NCI-H146 treated with DMSO at 0.1 percent for 48 hours (cell line): Measurements from ENCODE around the gene KCTD11.
A peak's percentile ranks its signal among the peaks of the same experiment; 100 is the strongest.

ENCODE experiments used
- DNase-seq: peaks from one replicate; lab custom pipeline; 2025; ENCODE audit not compliant: unreplicated experiment; lab: John Stamatoyannopoulos, UW

Gene KCTD11

DNA sequence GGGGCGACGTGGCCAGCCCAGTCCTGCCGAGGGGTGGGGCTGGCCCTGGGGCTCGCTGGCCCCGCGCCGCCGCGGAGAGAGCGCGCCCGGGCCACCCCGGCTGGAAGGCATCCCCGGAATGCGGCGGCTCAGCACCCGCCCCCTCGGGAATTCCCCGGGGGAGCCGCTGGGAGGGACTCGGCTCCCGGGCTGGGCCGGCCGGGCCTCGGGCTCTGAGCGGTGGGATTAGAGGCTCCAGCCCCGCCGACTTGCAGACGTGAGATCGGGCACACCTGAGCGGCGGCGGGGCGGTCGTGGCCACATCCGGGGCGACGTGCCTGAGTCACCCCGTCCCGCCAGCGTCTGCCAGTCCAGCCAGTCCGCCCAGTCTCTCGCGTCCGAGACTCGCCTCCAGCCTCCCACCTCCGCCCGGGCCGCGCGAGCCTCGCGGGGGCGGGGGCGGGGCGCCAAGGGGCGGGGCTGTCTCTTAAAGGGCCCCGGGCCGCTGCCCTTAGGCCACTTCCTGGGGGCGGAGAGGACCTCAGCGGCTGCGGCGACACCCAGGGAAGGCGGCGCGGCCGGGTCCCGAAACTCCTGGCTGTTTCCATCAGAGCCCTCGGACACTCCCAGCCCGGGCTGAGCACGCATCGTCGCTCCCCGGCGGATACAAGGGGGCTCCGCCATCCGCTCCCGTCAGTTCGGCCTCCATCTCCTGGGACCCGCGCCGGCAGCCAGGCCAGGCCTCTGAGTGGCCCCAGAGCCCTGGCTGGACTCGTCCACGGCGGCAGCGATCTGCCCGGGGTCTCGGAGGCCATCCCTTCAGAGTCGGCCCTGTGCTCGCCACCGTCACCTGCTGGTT, at the start of gene KCTD11:
TSS of gene KCTD11 (plus strand) at position 498 of the 838 bp plus-strand sequence.
- DNase-seq: peak; percentile 13

DNA sequence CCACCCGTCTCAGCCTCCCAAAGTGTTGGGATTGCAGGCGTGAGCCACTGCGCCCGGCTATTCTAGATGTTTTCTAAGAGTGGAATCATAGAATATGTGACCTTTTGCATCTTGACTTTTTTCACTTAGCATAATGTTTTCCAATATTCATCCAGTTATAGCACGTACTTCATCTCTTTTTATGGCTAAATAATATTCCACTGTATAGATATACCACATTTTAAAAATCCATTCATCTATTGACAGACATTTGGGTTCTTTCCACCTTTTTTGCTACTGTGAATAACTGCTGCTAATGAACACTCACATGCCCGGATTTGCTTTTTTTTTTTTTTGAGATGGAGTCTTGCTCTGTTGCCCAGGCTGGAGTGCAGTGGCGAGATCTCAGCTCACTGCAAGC, 47.8 kb upstream of the KCTD11 start:
- DNase-seq: no peak

DNA sequence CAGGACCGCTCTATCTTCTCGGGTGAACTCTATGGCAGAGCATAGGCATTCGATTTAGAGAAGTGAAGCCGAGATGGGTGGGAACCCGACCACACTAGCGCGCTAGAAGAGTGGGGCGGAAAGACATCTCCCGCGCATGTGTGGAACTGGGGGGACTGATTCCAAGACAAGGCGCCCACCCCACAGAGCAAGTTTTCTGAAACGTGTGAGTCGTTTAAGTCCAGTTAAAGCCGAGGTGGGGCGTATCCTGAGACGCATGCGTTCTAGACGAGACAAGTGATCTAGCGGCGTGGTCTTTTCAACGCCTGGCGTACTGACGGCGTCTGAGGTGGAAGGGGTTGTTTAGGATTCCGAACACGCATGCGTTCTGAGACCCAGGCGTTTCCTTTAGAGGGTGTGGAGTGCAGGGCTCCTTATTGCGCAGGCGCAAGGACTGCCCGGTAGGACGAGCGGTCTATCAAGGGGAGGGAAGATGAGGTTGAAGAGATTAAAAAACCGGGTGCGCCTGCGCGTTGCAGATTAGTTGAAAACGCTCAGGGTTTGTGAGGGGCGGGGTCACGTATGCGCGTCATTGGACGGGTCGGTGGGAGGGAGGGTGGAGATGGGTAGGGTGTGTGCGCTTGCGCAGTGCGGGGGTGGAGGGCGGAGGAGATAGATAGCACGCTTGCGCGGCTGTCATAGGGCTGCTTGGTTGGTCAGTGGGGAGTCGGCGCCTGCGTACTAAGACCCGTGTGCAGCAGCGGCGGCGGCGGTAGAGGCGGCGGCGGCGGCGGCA, 44.9 kb upstream of the KCTD11 start, which contains the start of gene EIF5A:
TSS of gene EIF5A (plus strand) at position 718 of the 775 bp plus-strand sequence. CDS start 2,008 bp downstream, outside the sequence.
- DNase-seq: peak; percentile 99

DNA sequence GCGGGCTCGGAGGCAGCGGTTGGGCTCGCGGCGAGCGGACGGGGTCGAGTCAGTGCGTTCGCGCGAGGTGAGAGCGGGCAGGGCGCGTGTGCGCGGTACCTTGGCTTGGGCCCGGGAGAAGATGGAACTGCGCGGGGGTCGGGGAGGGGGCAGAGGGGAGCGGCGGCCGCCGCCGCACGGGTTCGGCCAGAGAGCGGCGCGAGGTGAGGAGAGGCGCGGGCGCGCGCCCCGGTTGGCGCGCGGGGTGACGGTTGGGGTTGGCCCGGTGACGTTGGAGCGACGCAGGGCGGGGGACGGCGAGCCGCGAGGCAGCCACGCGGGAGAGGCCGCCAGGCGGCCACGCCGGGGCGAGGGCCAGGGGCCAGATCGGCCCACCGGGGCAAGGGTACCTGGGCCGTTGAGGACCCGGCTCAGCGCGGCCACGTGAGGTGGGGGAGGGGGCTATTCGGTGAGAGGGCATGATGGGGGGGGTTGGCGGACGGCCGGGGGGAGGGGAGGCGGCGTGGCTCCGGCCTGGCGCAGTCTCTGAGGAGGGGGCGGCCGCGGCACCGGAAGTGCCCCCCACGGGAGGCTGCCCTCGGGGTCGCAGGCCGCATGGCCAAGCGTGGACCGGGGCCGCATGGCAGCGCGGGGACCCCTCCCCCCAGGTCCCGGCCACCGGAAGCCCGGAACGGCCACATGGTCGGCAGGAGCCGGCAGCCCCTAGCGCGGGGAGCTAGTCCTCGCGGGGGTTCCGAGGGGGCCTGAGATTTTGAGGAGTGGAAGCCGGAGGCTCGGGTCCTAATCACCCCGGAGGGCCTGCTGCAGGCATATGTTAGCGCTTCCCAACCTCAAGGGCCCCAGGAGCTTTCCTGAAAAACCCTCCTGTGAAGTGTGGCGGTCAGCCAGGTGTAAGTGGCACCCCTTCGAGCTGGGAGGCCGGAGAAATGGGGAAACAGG, 44.0 kb upstream of the KCTD11 start:
- DNase-seq: no peak

DNA sequence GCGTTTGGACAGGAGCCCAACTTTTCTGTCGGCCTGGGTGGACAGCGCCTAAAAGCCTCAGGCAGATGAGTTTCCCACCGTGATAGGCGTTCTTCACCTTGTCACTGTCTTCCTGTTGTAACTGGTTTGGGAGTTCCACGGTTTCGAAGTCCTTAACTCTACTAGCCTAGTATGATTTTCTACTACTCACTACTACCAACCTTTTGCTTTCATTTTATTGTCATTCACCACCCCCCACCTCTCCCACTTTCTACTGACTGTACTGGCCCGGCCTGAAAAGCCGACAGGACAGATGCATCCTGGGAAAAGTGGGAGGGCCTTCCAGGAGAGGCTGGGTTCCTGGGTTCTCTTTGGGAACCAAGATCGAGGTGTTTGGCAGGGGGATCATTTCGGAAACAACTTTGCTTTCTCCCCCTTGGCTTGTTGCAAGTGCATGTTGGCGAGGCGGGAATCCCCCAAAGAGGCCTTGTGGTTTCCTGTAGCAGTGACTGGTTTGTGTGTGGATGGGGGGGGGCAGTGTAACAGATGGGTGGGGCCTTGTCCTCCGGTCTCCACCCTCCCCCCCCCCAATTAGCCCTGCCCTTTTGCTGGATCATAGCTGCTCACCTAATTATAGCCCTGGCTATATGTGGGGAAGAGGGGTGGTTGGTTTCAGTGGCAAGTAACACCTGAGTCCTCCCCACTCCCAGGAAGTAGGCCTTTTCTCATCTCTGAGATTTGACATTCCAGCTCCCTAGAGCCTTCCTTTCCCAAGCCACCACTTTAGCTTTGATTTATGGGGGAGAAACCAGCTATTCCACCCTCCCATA, 43.1 kb upstream of the KCTD11 start:
- peak; percentile 24 for DNase-seq

DNA sequence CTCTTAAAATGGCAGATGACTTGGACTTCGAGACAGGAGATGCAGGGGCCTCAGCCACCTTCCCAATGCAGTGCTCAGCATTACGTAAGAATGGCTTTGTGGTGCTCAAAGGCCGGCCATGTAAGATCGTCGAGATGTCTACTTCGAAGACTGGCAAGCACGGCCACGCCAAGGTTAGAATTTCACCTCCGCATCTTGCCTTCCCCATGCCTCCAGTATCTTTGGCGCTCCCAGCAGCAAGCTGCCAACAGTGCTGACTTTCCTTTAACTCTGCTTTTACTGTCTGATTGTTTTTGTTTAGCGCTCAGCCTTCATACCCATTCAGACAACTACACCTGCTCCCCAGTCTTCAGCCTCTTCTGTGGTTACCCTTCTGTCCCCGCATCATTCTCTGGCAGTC, 42.3 kb upstream of the KCTD11 start:
- no peak for DNase-seq

DNA sequence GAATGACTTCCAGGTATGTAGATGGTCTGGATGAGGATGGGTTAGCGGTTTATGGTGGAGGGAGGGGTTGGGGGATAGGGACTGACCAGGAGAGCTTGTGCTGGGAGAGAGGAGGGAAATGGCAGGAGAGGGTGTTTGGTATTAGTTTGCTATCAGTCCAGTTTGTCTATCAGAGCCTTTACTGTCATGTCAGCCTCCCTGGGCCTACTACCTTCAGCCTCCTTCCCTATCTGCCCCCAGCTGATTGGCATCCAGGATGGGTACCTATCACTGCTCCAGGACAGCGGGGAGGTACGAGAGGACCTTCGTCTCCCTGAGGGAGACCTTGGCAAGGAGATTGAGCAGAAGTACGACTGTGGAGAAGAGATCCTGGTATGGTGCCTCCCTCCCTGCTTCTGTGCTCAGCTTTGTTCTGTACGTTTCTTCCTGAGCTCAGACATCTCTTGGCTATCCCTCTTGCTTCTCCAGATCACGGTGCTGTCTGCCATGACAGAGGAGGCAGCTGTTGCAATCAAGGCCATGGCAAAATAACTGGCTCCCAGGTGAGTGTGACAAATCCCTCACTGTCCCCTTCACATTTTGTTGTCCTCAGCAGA, 40.8 kb upstream of the KCTD11 start:
- DNase-seq: no peak

DNA sequence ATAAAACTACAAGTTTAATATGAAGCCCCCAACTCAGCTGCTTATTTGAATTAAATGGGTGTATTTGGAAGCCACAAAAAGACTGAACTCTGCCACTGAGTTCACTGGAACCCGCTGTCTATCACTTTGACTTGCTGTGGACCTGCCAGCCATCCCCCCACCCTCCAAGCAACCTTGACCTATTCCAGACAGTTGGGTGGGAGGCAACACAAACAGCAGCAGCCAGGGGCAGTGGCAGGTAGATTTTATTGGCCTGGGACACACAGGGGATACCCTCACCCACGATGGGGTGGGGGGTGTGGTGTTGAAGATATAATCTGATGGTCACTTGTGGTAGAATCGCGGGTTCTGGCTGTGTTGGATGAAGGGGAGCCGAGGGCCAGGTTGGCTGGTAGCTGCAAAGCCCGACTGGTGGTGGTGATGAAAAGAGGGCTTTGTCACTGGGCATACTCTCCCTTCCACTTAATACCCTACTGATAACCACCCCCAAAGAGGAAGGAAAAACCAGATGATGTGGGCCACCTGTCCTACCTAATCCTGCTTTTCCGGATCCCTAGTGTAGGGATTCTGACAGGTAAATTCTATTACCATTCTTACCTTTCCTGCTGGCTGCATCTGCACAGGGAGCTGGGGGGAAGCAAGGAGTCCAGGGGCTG, 39.4 kb upstream of the KCTD11 start:
- no peak for DNase-seq

DNA sequence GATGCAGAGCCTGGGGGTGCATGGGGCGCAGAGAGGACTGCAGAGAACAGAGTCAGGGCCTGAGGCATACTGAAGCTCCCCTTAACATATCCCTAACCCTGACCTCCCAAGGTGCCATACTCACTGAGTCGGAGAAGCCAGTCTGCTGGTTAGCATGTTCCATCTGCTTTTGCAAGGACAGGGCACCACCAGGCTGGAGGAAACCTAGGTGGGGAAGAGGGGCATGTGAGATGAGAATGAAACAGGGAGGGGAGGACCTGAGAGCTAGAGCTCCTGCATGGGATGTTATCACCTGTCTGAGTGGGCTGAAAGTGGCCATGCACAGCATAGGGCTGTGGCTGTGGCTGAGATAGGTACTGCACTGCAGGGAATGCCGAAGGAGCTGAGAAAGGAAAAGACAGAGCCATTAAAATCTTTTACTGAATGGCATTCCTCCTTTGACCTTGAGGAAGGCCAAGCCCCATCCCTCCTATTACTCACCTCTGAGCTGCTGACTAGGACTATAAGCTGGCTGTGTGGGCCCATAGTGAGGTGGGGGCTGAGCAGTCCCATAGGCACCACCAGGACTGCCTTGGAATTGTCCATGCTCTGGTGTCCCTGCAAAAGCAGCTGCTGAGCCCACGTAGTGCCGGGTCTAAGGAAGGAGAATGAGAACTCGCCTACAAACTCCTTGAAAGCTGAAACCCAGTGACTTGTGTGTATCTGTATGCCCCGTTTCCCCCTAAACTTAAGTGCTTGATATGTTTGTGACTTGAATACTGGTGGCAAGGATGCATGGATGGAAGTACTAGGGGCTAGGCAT, 38.7 kb upstream of the KCTD11 start:
- no peak for DNase-seq

DNA sequence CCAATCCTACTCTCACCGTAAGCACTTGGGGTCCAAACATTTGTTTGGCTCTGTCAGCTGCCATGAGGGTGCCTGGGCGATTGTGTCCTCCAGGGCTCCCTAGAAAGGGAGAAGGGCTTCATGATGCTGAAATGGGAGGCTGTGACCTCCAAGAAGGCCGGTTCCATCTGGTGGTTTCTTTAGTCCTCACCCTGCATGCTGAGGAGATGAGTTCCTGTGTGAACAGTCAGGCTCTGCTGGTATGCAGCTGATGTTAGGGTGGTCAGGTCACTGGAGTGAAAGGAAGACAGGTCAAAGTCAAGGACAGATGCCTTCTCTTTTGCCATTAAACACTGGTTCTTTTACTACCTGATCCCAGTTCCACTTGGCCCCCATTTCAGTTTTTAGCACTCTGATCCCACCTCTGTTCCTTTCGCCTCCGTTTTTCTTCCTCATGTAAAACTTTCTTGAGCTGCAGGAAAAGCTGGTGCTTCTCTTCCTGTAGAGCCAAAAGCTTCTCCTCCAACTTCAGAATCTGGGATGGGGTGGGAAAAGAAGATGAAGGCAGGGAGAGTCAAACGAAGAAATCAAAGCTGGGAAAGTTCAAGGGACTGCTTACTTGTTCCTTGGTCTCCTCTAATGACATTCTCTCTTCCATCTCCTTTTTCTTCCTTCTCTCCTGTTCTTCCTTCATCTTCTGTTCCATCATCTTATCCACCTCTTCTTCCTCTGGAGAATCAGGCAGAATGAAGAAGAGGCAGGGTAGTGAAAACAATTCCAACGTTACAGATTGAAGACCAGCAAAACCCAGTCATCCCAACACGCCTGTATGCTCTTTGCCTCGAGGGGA, 37.9 kb upstream of the KCTD11 start:
- no peak for DNase-seq

DNA sequence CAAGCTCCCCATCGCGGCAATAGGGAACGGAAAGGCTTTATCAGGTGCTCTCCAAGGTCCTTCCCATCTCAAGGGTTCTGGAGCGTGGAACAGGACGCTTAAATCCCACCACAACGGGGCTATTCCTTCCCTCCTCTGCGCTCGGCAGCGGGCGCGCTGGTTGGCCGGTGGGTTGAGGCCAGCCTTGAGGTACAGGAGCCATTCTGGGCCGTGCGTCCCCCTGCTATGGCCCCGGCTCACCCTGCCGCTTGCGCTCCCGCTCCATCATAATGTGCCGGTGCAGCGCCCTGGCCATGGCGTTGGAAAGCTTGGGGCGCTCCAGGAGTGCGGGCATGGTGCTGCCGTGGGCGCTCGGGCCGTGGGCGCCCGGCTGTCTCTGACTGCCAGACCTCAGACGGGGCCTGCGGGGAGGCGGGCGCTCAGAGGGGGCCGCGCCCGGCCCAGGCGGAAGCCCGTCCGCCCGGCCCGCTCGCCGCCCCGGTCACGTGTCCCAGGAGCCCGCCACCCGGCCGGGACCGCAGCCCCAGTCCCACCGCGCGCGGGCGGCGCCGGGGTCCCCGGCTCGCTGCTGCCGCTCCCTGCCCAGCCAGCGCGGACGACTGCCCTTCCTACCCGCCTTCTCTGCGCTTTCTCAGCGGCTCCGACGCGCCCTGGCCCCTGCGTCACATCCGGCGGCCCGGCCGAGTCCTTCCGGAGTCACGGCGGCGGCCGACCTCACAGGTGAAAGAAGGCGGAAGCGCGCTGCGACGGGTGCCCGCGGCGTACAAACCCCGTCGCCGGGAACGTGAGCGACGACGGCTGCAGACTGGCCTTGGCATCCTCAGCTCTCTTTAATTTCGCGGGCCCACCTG, 37.0 kb upstream of the KCTD11 start, which contains the start of gene GPS2:
TSS of gene GPS2 (minus strand) at position 642 of the 851 bp plus-strand sequence. CDS start at position 334, 308 bp downstream.
- DNase-seq: peak; percentile 65

DNA sequence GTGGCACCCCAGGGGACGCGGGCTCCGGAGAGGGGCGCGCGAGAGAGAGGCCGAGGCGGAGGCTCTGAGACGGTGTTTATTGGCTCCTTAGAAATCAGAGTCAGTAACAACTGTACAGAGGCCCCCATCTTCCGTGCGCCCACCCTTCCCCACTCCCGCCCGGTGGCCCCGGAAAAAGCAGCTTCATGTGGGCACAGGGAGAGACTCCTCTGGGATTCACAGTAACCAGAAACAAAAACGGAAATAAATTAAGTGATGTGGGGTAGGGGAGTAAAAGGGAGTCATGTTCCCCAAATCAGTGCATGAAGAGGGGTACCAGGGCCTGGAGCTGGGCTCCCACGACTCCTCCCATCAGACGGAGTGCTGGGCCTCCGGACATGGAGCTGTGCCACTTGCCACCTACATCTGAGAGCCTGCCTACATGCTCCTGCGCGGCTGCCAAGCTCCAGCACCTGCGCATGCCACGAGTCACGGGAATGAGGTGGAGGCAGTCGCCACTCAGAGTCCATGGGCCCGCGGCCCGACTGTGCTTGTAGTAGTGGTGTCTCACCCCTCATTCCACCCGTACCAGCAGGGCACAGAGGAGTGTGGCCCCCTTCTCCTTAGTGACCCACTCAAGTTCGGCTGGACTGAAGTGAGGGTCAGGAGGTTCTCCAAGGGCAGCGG, 36.3 kb upstream of the KCTD11 start:
- DNase-seq: no peak

DNA sequence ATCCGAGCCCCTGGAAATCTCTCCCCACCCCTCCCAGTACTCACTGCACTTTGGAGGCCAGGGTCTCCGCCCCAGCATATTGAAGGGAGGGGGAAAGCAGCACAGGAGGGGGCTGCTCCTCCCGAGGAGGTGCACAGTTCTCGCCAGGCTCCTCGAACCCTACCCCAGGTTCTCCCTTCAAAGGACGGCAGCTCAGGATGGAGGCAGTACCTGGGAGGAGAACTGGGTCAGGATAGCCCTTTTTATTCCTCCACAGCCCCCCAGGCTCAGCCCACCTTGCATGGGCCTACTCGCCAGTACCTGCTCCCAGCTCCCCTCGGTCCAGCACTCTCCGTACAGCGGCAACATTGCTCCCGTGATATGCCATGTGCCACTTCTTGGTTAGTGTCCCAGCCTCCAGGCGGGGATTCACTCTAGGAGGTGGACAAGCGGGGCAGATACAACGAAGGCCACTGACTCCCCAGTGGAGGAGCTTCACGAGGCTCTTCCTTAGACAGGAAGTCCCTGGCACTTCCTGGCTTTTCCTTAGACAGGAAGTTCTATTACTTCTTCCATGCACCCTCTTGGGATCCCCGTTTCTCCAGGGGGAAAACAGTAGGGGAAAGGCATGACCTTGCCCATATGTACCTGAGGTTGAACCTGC, 34.7 kb upstream of the KCTD11 start:
- no peak for DNase-seq

DNA sequence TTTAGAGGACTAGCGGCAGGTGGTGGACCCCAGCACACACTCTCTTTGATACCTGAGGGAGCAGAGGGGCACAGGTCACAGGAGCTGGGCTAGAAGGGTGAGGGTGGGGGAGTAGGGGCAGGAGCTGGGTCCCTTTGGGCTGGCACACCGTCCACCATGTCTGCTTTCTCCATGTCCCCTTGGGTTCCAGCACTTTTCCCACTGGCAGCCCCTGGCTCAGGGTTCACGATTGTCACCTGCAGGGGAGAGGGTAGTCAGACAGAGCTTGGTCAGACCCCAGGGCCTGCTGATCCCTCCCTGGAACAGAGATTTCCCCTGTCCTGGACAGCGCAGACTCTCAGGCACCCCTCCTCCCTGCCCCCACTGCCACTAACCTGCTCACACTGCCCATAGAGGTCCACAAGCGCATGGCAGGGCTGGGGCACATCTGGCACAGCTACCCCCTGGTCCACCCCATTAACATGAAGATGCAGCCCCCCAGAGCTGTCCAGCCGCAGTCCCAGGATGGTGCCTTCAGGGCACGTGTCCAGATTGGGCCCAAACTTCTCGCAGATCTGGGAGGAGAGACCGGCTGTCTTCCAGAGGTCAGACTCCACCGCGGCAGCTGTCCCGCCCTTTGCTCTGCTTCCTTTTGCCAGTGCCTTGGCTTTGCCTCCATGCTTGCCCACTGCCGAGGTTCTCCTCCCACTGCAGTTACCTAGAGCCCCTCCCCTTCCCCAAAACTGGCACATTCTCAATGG, 33.7 kb upstream of the KCTD11 start:
- DNase-seq: no peak

DNA sequence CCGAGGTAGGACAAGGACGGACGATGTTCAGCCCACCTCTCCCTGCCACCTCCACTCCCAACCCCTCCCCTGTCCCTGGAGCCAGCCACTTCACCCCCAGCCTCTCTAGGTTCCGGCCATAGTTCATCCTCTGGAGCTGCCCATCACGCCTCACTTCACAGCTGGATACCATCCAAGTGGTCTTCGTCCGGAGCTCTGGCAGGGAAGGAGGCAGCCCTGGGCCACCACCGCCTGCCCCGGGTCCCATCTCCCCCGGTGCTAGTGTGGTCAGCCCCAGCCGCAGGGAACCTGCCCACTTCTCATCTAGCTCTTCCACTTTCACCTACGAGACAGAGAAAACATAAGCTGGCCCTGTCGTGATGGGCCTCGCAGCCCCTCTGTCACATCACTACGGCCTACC, 30.5 kb upstream of the KCTD11 start:
- DNase-seq: no peak
